ENCODE data around the gene ZNF680.

The ZNF680 gene

DNA sequence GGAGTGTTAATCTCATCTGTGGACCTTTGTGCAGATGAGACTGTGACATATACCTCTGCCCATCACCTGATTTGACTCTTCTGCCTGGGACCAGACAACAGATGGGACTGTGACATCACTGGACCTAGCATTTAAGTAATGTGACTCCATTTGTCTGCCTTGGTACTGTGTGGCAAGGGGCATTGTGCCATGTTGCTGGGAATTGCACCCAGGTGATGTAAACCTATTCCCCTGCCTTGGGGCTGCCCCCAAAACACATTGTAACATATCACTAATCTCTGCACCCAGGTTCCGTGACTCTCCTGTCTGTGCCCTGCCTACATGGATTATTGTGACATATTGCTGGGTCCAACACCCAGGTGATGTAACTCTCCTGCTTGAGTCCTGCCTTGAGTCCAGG, 40.4 kb upstream of the ZNF680 start:
- Histone ChIP-seq H3K4me3 (ENCODE audit: low read length, poor library complexity, severe bottlenecking) (no peak overlapping the region), H3K9me2 (replicated peaks; ENCODE audit: low read depth, low read length) (no peaks in the 10 kb centered on the region), H3K4me2 (ENCODE audit: low read depth, low read length, poor library complexity, severe bottlenecking) (no peak overlapping the region), H3K79me2 (ENCODE audit: insufficient read depth, low read length) (no peaks in the 10 kb centered on the region), H2AFZ (ENCODE audit: low read length) (no peak overlapping the region), H3K27me3 (ENCODE audit: insufficient read depth, low read length, poor library complexity, severe bottlenecking) (no peaks in the 10 kb centered on the region), H3F3A (ENCODE audit: low read depth) (no peaks in the 10 kb centered on the region), H4K20me1 (ENCODE audit: insufficient read depth, low read length, poor library complexity, severe bottlenecking) (no peaks in the 10 kb centered on the region), H3K9ac (ENCODE audit: low read depth, low read length, poor library complexity, severe bottlenecking) (no peak overlapping the region), H3K36me3 (ENCODE audit: insufficient read depth, low read length) (no peaks in the 10 kb centered on the region), H3K9me3 (ENCODE audit: insufficient read depth, low read depth, low read length) (peaks cover 5% of the 10 kb centered on the region; the same call in 1 of the 2 replicates), H3K4me1 (ENCODE audit: insufficient read depth, low read length, poor library complexity, severe bottlenecking) (no peaks in the 10 kb centered on the region)
- TF ChIP-seq EZH2phosphoT487 (IDR thresholded peaks at IDR 0.05; ENCODE audit: borderline replicate concordance), result no peak
- TF ChIP-seq, protein P1, sequence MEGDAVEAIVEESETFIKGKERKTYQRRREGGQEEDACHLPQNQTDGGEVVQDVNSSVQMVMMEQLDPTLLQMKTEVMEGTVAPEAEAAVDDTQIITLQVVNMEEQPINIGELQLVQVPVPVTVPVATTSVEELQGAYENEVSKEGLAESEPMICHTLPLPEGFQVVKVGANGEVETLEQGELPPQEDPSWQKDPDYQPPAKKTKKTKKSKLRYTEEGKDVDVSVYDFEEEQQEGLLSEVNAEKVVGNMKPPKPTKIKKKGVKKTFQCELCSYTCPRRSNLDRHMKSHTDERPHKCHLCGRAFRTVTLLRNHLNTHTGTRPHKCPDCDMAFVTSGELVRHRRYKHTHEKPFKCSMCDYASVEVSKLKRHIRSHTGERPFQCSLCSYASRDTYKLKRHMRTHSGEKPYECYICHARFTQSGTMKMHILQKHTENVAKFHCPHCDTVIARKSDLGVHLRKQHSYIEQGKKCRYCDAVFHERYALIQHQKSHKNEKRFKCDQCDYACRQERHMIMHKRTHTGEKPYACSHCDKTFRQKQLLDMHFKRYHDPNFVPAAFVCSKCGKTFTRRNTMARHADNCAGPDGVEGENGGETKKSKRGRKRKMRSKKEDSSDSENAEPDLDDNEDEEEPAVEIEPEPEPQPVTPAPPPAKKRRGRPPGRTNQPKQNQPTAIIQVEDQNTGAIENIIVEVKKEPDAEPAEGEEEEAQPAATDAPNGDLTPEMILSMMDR (conservative IDR thresholded peaks at IDR 0.05; ENCODE audit: low read length), result no peak

DNA sequence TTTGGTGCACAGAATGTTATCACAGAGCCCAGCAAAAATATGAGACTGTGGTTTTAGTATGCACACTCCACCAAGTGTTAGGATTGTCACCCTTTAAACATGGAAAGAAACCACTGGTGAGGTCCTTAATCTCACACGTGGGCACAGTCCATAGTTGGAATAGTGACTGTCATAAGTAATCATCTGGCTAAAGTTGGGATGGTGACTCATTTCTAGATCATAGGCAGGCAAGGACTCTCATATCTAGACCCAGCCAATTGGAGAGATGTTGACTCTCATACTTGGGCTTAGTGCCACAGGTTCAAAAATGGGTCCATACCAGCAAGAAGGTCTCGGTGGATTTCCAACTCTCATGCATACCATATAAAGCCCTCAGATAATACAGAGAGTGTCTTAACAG, 39.6 kb upstream of the ZNF680 start:
- H3K9me2 ChIP-seq (replicated peaks; ENCODE audit: low read depth, low read length), result no peaks in the 10 kb centered on the region
- no peak overlapping the region for H3K4me3 ChIP-seq (ENCODE audit: low read length, poor library complexity, severe bottlenecking)
- H4K20me1 ChIP-seq (ENCODE audit: insufficient read depth, low read length, poor library complexity, severe bottlenecking), result no peaks in the 10 kb centered on the region
- H3K9ac ChIP-seq (ENCODE audit: low read depth, low read length, poor library complexity, severe bottlenecking), result no peak overlapping the region
- no peaks in the 10 kb centered on the region for H3K36me3 ChIP-seq (ENCODE audit: insufficient read depth, low read length)
- H3K9me3 ChIP-seq (ENCODE audit: insufficient read depth, low read depth, low read length), result peaks cover 5% of the 10 kb centered on the region; the same call in 1 of the 2 replicates
- TF ChIP-seq, protein P1 (conservative IDR thresholded peaks at IDR 0.05; ENCODE audit: low read length), result no peak
- TF ChIP-seq EZH2phosphoT487 (IDR thresholded peaks at IDR 0.05; ENCODE audit: borderline replicate concordance), result no peak
- H2AFZ ChIP-seq (ENCODE audit: low read length), result no peak overlapping the region
- no peak overlapping the region for H3K4me2 ChIP-seq (ENCODE audit: low read depth, low read length, poor library complexity, severe bottlenecking)
- no peaks in the 10 kb centered on the region for H3K79me2 ChIP-seq (ENCODE audit: insufficient read depth, low read length)
- no peaks in the 10 kb centered on the region for H3K4me1 ChIP-seq (ENCODE audit: insufficient read depth, low read length, poor library complexity, severe bottlenecking)
- no peaks in the 10 kb centered on the region for H3K27me3 ChIP-seq (ENCODE audit: insufficient read depth, low read length, poor library complexity, severe bottlenecking)
- no peaks in the 10 kb centered on the region for H3F3A ChIP-seq (ENCODE audit: low read depth)

DNA sequence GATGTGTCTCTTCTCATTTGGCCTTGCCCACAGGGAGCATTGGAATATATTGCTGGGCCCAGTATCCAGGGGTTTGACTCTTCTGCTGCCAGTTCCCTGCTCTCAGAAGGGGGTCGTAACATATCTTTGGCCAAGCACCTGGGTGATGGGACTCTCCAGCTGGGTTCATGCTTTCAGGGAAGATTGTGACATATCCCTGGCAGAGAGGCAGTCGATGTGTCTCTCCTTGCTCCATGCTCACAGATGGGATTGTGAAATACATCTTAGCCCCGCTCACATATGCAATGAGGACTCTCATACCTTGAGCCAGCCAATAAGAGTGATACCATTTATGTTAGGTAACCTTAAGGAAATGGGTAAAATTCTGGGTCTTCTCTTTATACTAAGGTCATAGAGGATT, 39.2 kb upstream of the ZNF680 start:
- Histone ChIP-seq H4K20me1 (ENCODE audit: insufficient read depth, low read length, poor library complexity, severe bottlenecking) (no peaks in the 10 kb centered on the region), H3K9me3 (ENCODE audit: insufficient read depth, low read depth, low read length) (peaks cover 5% of the 10 kb centered on the region; the same call in 1 of the 2 replicates), H3K4me2 (ENCODE audit: low read depth, low read length, poor library complexity, severe bottlenecking) (no peak overlapping the region), H3K9me2 (replicated peaks; ENCODE audit: low read depth, low read length) (no peaks in the 10 kb centered on the region), H2AFZ (ENCODE audit: low read length) (no peak overlapping the region), H3K9ac (ENCODE audit: low read depth, low read length, poor library complexity, severe bottlenecking) (no peak overlapping the region), H3F3A (ENCODE audit: low read depth) (no peaks in the 10 kb centered on the region), H3K4me1 (ENCODE audit: insufficient read depth, low read length, poor library complexity, severe bottlenecking) (no peaks in the 10 kb centered on the region), H3K79me2 (ENCODE audit: insufficient read depth, low read length) (no peaks in the 10 kb centered on the region), H3K27me3 (ENCODE audit: insufficient read depth, low read length, poor library complexity, severe bottlenecking) (no peaks in the 10 kb centered on the region), H3K36me3 (ENCODE audit: insufficient read depth, low read length) (no peaks in the 10 kb centered on the region), H3K4me3 (ENCODE audit: low read length, poor library complexity, severe bottlenecking) (no peak overlapping the region)
- TF ChIP-seq, protein P1 (conservative IDR thresholded peaks at IDR 0.05; ENCODE audit: low read length), result no peak
- no peak for TF ChIP-seq EZH2phosphoT487 (IDR thresholded peaks at IDR 0.05; ENCODE audit: borderline replicate concordance)

Data from Loucy (cell line).